SK-N-SH (cell line): Measurements from ENCODE around the gene SLC25A26. TPM values are rescaled to one million over a fixed set of nuclear protein-coding genes. Genes with fewer than 3 reads are reported as not detected.

Experiments
- CTCF ChIA-PET: fragments of 300-600, 350-600 bp; formaldehyde crosslinking; extraction: SDS; loops from one replicate; lab custom pipeline; 2021; lab: Yijun Ruan, JAX
- POLR2A ChIA-PET: fragments of 350-600 bp; sonication (Branson Sonifier 250); formaldehyde crosslinking; extraction: SDS; loops from one replicate; lab custom pipeline; 2020; ENCODE audit warnings: antibody characterized with exemption, inconsistent platforms; lab: Yijun Ruan, JAX
- DNase-seq: peaks from one replicate; pipeline ENCODE4 v3.0.0; 2012
- H2AFZ ChIP-seq: fragments of 200-600 bp; sonication (generic); 2 replicates; pipeline ENCODE4 v1.8.1; 2016; ENCODE audit warnings: antibody characterized with exemption, mild to moderate bottlenecking, low read depth
- H3F3A ChIP-seq: fragments of 200-600 bp; sonication (generic); replicated peaks from 2 replicates; pipeline ENCODE3; 2016; ENCODE audit warnings: antibody characterized with exemption, mild to moderate bottlenecking; ENCODE audit not compliant: insufficient read depth
- H3K27ac ChIP-seq, 2 experiments: fragments of 200-500 bp in 1 of 2; fragments of 200-600 bp in 1 of 2; sonication (Bioruptor generic) in 1 of 2; sonication (generic), shearing (Covaris generic) in 1 of 2; 2 replicates each; pipeline versions ENCODE4 v1.5.1 to v1.6.1; 2014 to 2016; ENCODE audit warnings: low read depth in 2 of 2, inconsistent platforms in 1 of 2, low read length in 1 of 2, mild to moderate bottlenecking in 1 of 2, mixed read lengths in 1 of 2
- H3K27me3 ChIP-seq: fragments of 200-600 bp; sonication (generic), shearing (Covaris generic); 2 replicates; pipeline ENCODE4 v1.6.1; 2016; ENCODE audit warnings: mixed run types; ENCODE audit not compliant: insufficient read depth
- H3K36me3 ChIP-seq, 2 experiments: fragments of 200-500 bp in 1 of 2; fragments of 200-600 bp in 1 of 2; sonication (Bioruptor generic) in 1 of 2; sonication (generic) in 1 of 2; replicated peaks in 1 of 2; 2 replicates each; pipeline versions ENCODE3 to v1.5.1; 2014 to 2016; ENCODE audit warnings: low read length in 1 of 2, mild to moderate bottlenecking in 1 of 2; ENCODE audit not compliant: insufficient read depth in 2 of 2, control insufficient read depth in 1 of 2
- H3K4me1 ChIP-seq, 2 experiments: fragments of 200-500 bp in 1 of 2; fragments of 200-600 bp in 1 of 2; sonication (Bioruptor generic) in 1 of 2; sonication (generic), shearing (Covaris generic) in 1 of 2; 2 replicates each; pipeline versions ENCODE4 v1.5.1 to v1.6.1; 2014 to 2016; ENCODE audit warnings: low read depth in 1 of 2, low read length in 1 of 2, mixed run types in 1 of 2; ENCODE audit not compliant: insufficient read depth in 2 of 2, control insufficient read depth in 1 of 2
- H3K4me2 ChIP-seq: fragments of 200-600 bp; sonication (generic), shearing (Covaris generic); 2 replicates; pipeline ENCODE4 v1.6.1; 2017; ENCODE audit warnings: mixed run types
- H3K4me3 ChIP-seq, 2 experiments: fragments of 200-500 bp in 1 of 2; fragments of 200-600 bp in 1 of 2; sonication (Bioruptor generic) in 1 of 2; sonication (generic), shearing (Covaris generic) in 1 of 2; 2 replicates each; pipeline versions ENCODE4 v1.5.1 to v1.8.1; 2014 to 2016; ENCODE audit warnings: low read depth in 2 of 2, inconsistent platforms in 1 of 2, low read length in 1 of 2, mild to moderate bottlenecking in 1 of 2, mixed read lengths in 1 of 2, moderate library complexity in 1 of 2
- H3K79me2 ChIP-seq: fragments of 200-600 bp; sonication (generic); 2 replicates; pipeline ENCODE4 v1.8.1; 2017; ENCODE audit warnings: mild to moderate bottlenecking; ENCODE audit not compliant: insufficient read depth
- H3K9ac ChIP-seq: fragments of 200-600 bp; sonication (generic); 2 replicates; pipeline ENCODE4 v1.6.1; 2017; ENCODE audit warnings: mixed run types
- H3K9me2 ChIP-seq: fragments of 200-600 bp; sonication (generic); 2 replicates; pipeline ENCODE4 v1.6.1; 2017; ENCODE audit warnings: mixed run types
- H3K9me3 ChIP-seq: fragments of 200-600 bp; sonication (generic); 2 replicates; pipeline ENCODE4 v1.6.1; 2017; ENCODE audit warnings: mixed run types, mild to moderate bottlenecking, moderate library complexity
- H4K20me1 ChIP-seq: fragments of 200-600 bp; sonication (generic); 2 replicates; pipeline ENCODE4 v1.6.1; 2017; ENCODE audit warnings: mild to moderate bottlenecking, mixed run types; ENCODE audit not compliant: insufficient read depth
- CHD2 ChIP-seq: fragments of 150-350 bp; IDR thresholded peaks from 2 replicates; pipeline ENCODE4 v1.6.1; 2018; ENCODE audit warnings: low read length; ENCODE audit not compliant: partially characterized antibody
- ELF1 ChIP-seq: IDR thresholded peaks from 2 replicates; pipeline ENCODE4 v1.4.0; 2012
- EP300 ChIP-seq, 2 experiments: IDR thresholded peaks; 2 replicates each; pipeline versions ENCODE4 v1.4.0 to v1.6.1; 2012; ENCODE audit warnings: borderline replicate concordance in 1 of 2, low read depth in 1 of 2, low read length in 1 of 2
- EZH2phosphoT487 ChIP-seq: fragments of 200-600 bp; sonication (generic); IDR thresholded peaks from 2 replicates; pipeline ENCODE4 v1.6.1; 2017; ENCODE audit warnings: low read depth, mixed run types, mild to moderate bottlenecking, antibody characterized with exemption, moderate library complexity, borderline replicate concordance
- FOSL2 ChIP-seq: IDR thresholded peaks from 2 replicates; pipeline ENCODE4 v1.4.0; 2012; ENCODE audit warnings: low read depth, mild to moderate bottlenecking, moderate library complexity, borderline replicate concordance
- FOXJ3 ChIP-seq: sonication (generic); formaldehyde crosslinking; IDR thresholded peaks from 2 replicates; pipeline ENCODE4 v1.5.1; 2020; ENCODE audit warnings: mild to moderate bottlenecking, missing genetic modification reagents
- FOXM1 ChIP-seq: IDR thresholded peaks from 2 replicates; pipeline ENCODE4 v1.4.0; 2012; ENCODE audit warnings: low read depth, mild to moderate bottlenecking
- GABPA ChIP-seq: IDR thresholded peaks from 2 replicates; pipeline ENCODE4 v1.4.0; 2012; ENCODE audit warnings: low read depth, mild to moderate bottlenecking
- IRF3 ChIP-seq: fragments of 150-350 bp; IDR thresholded peaks from 2 replicates; pipeline ENCODE4 v1.6.1; 2016; ENCODE audit warnings: mild to moderate bottlenecking, low read depth, low read length
- JUND ChIP-seq: IDR thresholded peaks from 2 replicates; pipeline ENCODE4 v1.4.0; 2012
- MAX ChIP-seq: IDR thresholded peaks from 2 replicates; pipeline ENCODE4 v1.4.0; 2012; ENCODE audit warnings: low read depth
- MEF2A ChIP-seq: IDR thresholded peaks from 2 replicates; pipeline ENCODE4 v1.4.0; 2012; ENCODE audit warnings: low read depth, borderline replicate concordance
- MXI1 ChIP-seq: IDR thresholded peaks from 2 replicates; pipeline ENCODE4 v1.6.1; 2012; ENCODE audit warnings: mild to moderate bottlenecking, low read depth, low read length, improper control_type of control experiment
- NFIC ChIP-seq: IDR thresholded peaks from 2 replicates; pipeline ENCODE4 v1.4.0; 2012; ENCODE audit warnings: borderline replicate concordance
- NRF1 ChIP-seq: IDR thresholded peaks from 2 replicates; pipeline ENCODE4 v1.6.1; 2012; ENCODE audit warnings: low read depth, mild to moderate bottlenecking, low read length
- POLR2AphosphoS5 ChIP-seq: IDR thresholded peaks from 2 replicates; pipeline ENCODE4 v1.6.1; 2012; ENCODE audit warnings: low read depth, low read length
- RCOR1 ChIP-seq: fragments of 150-350 bp; IDR thresholded peaks from 2 replicates; pipeline ENCODE4 v1.6.1; 2017; ENCODE audit warnings: antibody characterized with exemption, low read length
- RFX5 ChIP-seq: IDR thresholded peaks from 2 replicates; pipeline ENCODE4 v1.6.1; 2012; ENCODE audit warnings: mild to moderate bottlenecking, improper control_type of control experiment, low read length
- RXRA ChIP-seq: IDR thresholded peaks from 2 replicates; pipeline ENCODE4 v1.4.0; 2012; ENCODE audit warnings: low read depth, mild to moderate bottlenecking, borderline replicate concordance
- SMC3 ChIP-seq: IDR thresholded peaks from 2 replicates; pipeline ENCODE4 v1.6.1; 2012; ENCODE audit warnings: low read depth, low read length, improper control_type of control experiment
- TAF1 ChIP-seq: IDR thresholded peaks from 2 replicates; pipeline ENCODE4 v1.6.1; 2012; ENCODE audit warnings: low read depth, mild to moderate bottlenecking, low read length, moderate library complexity, borderline replicate concordance
- TEAD4 ChIP-seq: IDR thresholded peaks from 2 replicates; pipeline ENCODE4 v1.4.0; 2012; ENCODE audit warnings: mild to moderate bottlenecking, borderline replicate concordance; ENCODE audit not compliant: insufficient read depth
- USF1 ChIP-seq: IDR thresholded peaks from 2 replicates; pipeline ENCODE4 v1.4.0; 2012; ENCODE audit warnings: low read depth, borderline replicate concordance
- USF2 ChIP-seq: fragments of 150-350 bp; IDR thresholded peaks from 2 replicates; pipeline ENCODE4 v1.6.1; 2017; ENCODE audit warnings: antibody characterized with exemption, low read length, low read depth, borderline replicate concordance
- YY1 ChIP-seq: IDR thresholded peaks from 2 replicates; pipeline ENCODE4 v1.4.0; 2012; ENCODE audit warnings: low read depth, mild to moderate bottlenecking
- WGBS: methylation state at CpG from one replicate; pipeline ENCODE4 v1.1.6; 2017; ENCODE audit warnings: low lambda C conversion rate; 5-methylcytosine and 5-hydroxymethylcytosine counted together
- polyA plus RNA-seq, 3 experiments: library from polyadenylated mRNA; depleted of rRNA; stranded (reverse); fragments of >200 nt; gene quantifications; 2 replicates each; pipeline ENCODE4 v1.2.3, GENCODE V29; 2012

Gene SLC25A26
- polyA plus RNA-seq, 1 of the 3 experiments (the other 2 are of a cell fraction): 31.8 TPM

- H4K20me1 ChIP-seq: no peaks in the 10 kb centered on the region
- no peak for DNase-seq
- 95% methylated on average over 5 of the region's 5 CpGs for WGBS
- TF ChIP-seq GABPA (no peak), SMC3 (no peak), MAX (no peak), FOXJ3 (no peak), EP300 (IDR thresholded peaks at IDR 0.05; ENCODE audit: borderline replicate concordance in 1 of 2, low read depth in 1 of 2, low read length in 1 of 2) (no peak), USF1 (no peak), JUND (no peak), IRF3 (no peak), MXI1 (no peak), CHD2 (no peak), MEF2A (no peak), FOSL2 (no peak), RFX5 (no peak), NFIC (no peak)
- H3K27ac ChIP-seq: no peak overlapping the region
- H3K4me2 ChIP-seq: no peak overlapping the region
- CTCF ChIA-PET: interaction anchor here (1.2 kb wide), 1 partner anchor 13 kb away, joined by 7 read pairs; no protein-coding TSS in a partner anchor
- no peaks in the 10 kb centered on the region for H3K36me3 ChIP-seq
- H3K9me3 ChIP-seq: no peaks in the 10 kb centered on the region
- no peaks in the 10 kb centered on the region for H3K27me3 ChIP-seq
- peaks cover under 1 to 5% of the 10 kb centered on the region in 2 experiments; a peak in 2 of 4 replicates for H3K4me1 ChIP-seq
- no peak overlapping the region for H3K9ac ChIP-seq
- H3K79me2 ChIP-seq: no peaks in the 10 kb centered on the region
- no peaks in the 10 kb centered on the region for H3K9me2 ChIP-seq
- H2AFZ ChIP-seq: no peak overlapping the region
- peaks cover 9% of the 10 kb centered on the region for H3F3A ChIP-seq
- POLR2A ChIA-PET: no interaction called here
- no peak overlapping the region for H3K4me3 ChIP-seq
These were observed 144.3 kb downstream of the SLC25A26 start for GRCh38 chr3:66365080-66365479.

GRCh38 chr3:66366747-66367146 lies 145.9 kb downstream of the SLC25A26 start:
- Histone ChIP-seq H3K79me2 (no peaks in the 10 kb centered on the region), H3K27ac (no peak overlapping the region), H2AFZ (no peak overlapping the region), H3K9me2 (no peaks in the 10 kb centered on the region), H3K4me2 (no peak overlapping the region), H3K9me3 (no peaks in the 10 kb centered on the region), H3K4me3 (no peak overlapping the region), H3K4me1 (peaks cover 5 to 6% of the 10 kb centered on the region in 2 experiments; a peak in 2 of 4 replicates), H3K36me3 (peaks cover 0 to 5% of the 10 kb centered on the region in 2 experiments), H3K9ac (no peak overlapping the region), H3F3A (peaks cover 9% of the 10 kb centered on the region), H3K27me3 (no peaks in the 10 kb centered on the region), H4K20me1 (no peaks in the 10 kb centered on the region)
- TF ChIP-seq FOSL2 (no peak), NRF1 (no peak), RCOR1 (no peak), USF2 (no peak), NFIC (no peak), MEF2A (no peak), GABPA (no peak), TAF1 (no peak), EZH2phosphoT487 (no peak), FOXM1 (no peak), ELF1 (no peak), YY1 (no peak), TEAD4 (no peak), POLR2AphosphoS5 (no peak), RXRA (no peak)
- ChIA-PET CTCF (interaction anchor here (0.7 to 3.9 kb wide), 3 partner anchors 11 to 113 kb away, joined by 3 to 23 read pairs (median 3); no protein-coding TSS in a partner anchor), POLR2A (no interaction called here)
- 97% methylated on average over 7 of the region's 7 CpGs for WGBS
- no peak for DNase-seq
